ENCODE data around the gene TPBGL. TPM values are rescaled to one million over a fixed set of nuclear protein-coding genes. Genes with fewer than 3 reads are reported as not detected.

TPBGL gene
- total RNA-seq, 4 donors from 2014 or later = 0.09 TPM; not detected in 3

DNA sequence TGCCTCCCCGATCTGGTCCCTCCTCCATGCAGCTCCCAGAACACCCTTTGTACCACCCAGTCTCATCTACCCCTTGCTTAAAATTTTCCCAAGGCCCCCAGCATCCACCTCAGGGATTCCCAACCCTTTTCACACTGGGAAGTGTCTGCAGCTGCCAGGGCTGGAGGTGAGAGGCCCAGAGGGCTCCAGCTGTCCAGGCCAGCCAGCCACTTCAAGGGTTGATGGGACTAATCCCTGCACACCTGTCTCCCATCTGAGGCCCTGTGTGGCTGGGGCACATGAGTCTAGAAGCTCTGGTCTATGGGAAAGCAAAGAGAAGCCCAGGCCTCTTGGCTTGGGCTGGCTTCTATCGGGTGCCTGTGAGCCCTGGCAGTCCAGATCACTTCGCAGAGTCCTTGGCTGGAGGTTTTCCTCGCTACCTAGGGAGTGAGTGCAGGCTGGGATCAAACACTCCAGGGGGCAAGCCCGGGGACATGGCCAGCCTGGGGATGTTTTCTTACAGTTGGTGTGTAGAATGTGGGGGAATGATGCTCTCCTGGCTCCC is 41.1 kb upstream of the TPBGL start:
- Histone ChIP-seq H3K27me3 (no peaks in the 10 kb centered on the region), H3K4me3 (no peak overlapping the region), H3K4me1 (peaks cover 13 to 28% (median 14%) of the 10 kb centered on the region in 3 donors), H3K27ac (no peak overlapping the region), H3K36me3 (peaks cover 0 to 15% (median 0%) of the 10 kb centered on the region in 3 donors), H3K9me3 (no peaks in the 10 kb centered on the region)
- no peak for DNase-seq
- intact Hi-C loops (cut with DNase I) = no loop called here
- no peak for TF ChIP-seq POLR2A (IDR thresholded peaks at IDR 0.05)
- TF ChIP-seq CTCF (IDR thresholded peaks at IDR 0.05) = no peak
- WGBS, 2 donors = 78 to 83% methylated on average over 4 of the region's 5 CpGs

GRCh38 chr11:75200051-75200450 is 40.5 kb upstream of the TPBGL start:
- Histone ChIP-seq H3K27ac (no peak overlapping the region), H3K9me3 (no peaks in the 10 kb centered on the region), H3K36me3 (peaks cover 0 to 15% (median 0%) of the 10 kb centered on the region in 3 donors), H3K27me3 (no peaks in the 10 kb centered on the region), H3K4me3 (no peak overlapping the region), H3K4me1 (peaks cover 8 to 23% (median 12%) of the 10 kb centered on the region in 3 donors)
- intact Hi-C loops (cut with DNase I) = loop anchor here (10.0 kb wide), 1 partner anchor 275 kb away; no protein-coding TSS in a partner anchor
- WGBS, 2 donors = 58 to 59% methylated on average over 6 to 8 of the region's 10 CpGs
- TF ChIP-seq POLR2A (IDR thresholded peaks at IDR 0.05) = no peak
- no peak for TF ChIP-seq CTCF (IDR thresholded peaks at IDR 0.05)
- no peak for DNase-seq

GRCh38 chr11:75200531-75200930 is 40.0 kb upstream of the TPBGL start:
- Histone ChIP-seq H3K27ac (no peak overlapping the region), H3K9me3 (no peaks in the 10 kb centered on the region), H3K4me1 (peaks cover 3 to 18% (median 7%) of the 10 kb centered on the region in 3 donors), H3K4me3 (no peak overlapping the region), H3K36me3 (peaks cover 0 to 15% (median 0%) of the 10 kb centered on the region in 3 donors), H3K27me3 (no peaks in the 10 kb centered on the region)
- WGBS, 2 donors = 78 to 93% methylated on average over 2 of the region's 2 CpGs
- DNase-seq = no peak
- intact Hi-C loops (cut with DNase I) = loop anchor here (10.0 kb wide), 1 partner anchor 276 kb away; no protein-coding TSS in a partner anchor
- TF ChIP-seq POLR2A (IDR thresholded peaks at IDR 0.05) = no peak
- no peak for TF ChIP-seq CTCF (IDR thresholded peaks at IDR 0.05)

- 75 to 88% methylated on average over 3 of the region's 3 CpGs for WGBS, 2 donors
- Histone ChIP-seq H3K4me1 (peaks cover 0 to 16% (median 6%) of the 10 kb centered on the region in 3 donors), H3K27me3 (peaks cover 0 to under 1% (median 0%) of the 10 kb centered on the region in 4 donors), H3K36me3 (peaks cover 0 to 11% (median 0%) of the 10 kb centered on the region in 3 donors), H3K27ac (no peak overlapping the region), H3K4me3 (no peak overlapping the region), H3K9me3 (no peaks in the 10 kb centered on the region)
- no peak for TF ChIP-seq CTCF (IDR thresholded peaks at IDR 0.05)
- no peak for TF ChIP-seq POLR2A (IDR thresholded peaks at IDR 0.05)
- intact Hi-C loops (cut with DNase I) = loop anchor here (2.0 to 10.0 kb wide), 2 partner anchors 57 to 277 kb away; no protein-coding TSS in a partner anchor
- DNase-seq = no peak
Observed at GRCh38 chr11:75201771-75202170, 38.8 kb upstream of the TPBGL start.

DNA sequence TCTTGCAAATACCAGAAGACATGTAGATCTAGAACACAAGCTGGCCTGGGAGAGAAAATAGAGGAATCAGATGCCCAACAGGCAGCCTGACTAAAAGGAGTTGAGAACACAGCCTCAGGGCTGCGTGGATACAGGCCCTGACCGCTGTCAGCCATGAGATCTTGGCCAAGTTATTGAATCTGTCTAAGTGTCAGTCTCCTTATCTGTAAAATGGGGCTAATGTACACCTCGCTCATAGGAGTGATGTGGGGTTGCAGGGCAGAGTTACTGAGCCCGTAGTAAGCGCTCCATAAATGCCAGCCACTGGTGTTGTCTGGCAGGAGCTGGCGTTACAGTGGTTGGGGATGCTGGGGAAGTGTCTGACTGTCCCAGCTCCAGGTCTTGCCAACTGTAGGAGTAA is 38.4 kb upstream of the TPBGL start:
- Histone ChIP-seq H3K27me3 (peaks cover 0 to 5% (median 0%) of the 10 kb centered on the region in 4 donors), H3K36me3 (peaks cover 0 to 11% (median 0%) of the 10 kb centered on the region in 3 donors), H3K9me3 (no peaks in the 10 kb centered on the region), H3K4me1 (peaks cover 0 to 16% (median 6%) of the 10 kb centered on the region in 3 donors), H3K4me3 (no peak overlapping the region), H3K27ac (no peak overlapping the region)
- DNase-seq = no peak
- intact Hi-C loops (cut with DNase I) = loop anchor here (2.0 to 10.0 kb wide), 2 partner anchors 57 to 277 kb away; no protein-coding TSS in a partner anchor
- no peak for TF ChIP-seq CTCF (IDR thresholded peaks at IDR 0.05)
- TF ChIP-seq POLR2A (IDR thresholded peaks at IDR 0.05) = no peak
- 83 to 89% methylated on average over 6 of the region's 6 CpGs for WGBS, 2 donors
